IMR-90 (cell line): ENCODE data around the gene RGMA. TPM values are rescaled to one million over a fixed set of nuclear protein-coding genes. Genes with fewer than 3 reads are reported as not detected.
A peak's percentile ranks its signal among the peaks of the same experiment; 100 is the strongest.

ENCODE experiments used
- ATAC-seq: fragments of 200-7000 bp; cut with Tn5 transposase; 2 replicates; pipeline ENCODE4 v1.9.1; 2020; ENCODE audit warnings: low read depth, mild to moderate bottlenecking, moderate library complexity
- BruUV-seq: library from RNA; stranded (reverse); fragments of 400-500 nt; replicated peaks from 2 replicates; lab custom pipeline; 2021; lab: Mats Ljungman, UMichigan
- CTCF ChIA-PET: fragments of 300-600 bp; formaldehyde crosslinking; extraction: SDS; loops from one replicate; lab custom pipeline; 2021; ENCODE audit warnings: antibody characterized with exemption; lab: Yijun Ruan, JAX
- POLR2A ChIA-PET: fragments of 300-600 bp; sonication (Branson Sonifier 250); formaldehyde crosslinking; loops from one replicate; lab custom pipeline; 2022; ENCODE audit warnings: antibody characterized with exemption; ENCODE audit not compliant: unreplicated experiment; lab: Charles Lee
- DNase-seq: peaks from one replicate; pipeline ENCODE4 v3.0.0; 2013
- H2AFZ ChIP-seq: replicated peaks from 2 replicates; pipeline ENCODE3; 2013; ENCODE audit warnings: low read length, mild to moderate bottlenecking; ENCODE audit not compliant: poor library complexity
- H2AK5ac ChIP-seq: 2 replicates; pipeline ENCODE4 v1.6.1; 2013; ENCODE audit warnings: low read depth, low read length, inconsistent platforms
- H2AK9ac ChIP-seq: replicated peaks from 2 replicates; pipeline ENCODE3; 2013; ENCODE audit warnings: mild to moderate bottlenecking, low read depth, low read length, moderate library complexity; ENCODE audit not compliant: poor library complexity
- H2BK120ac ChIP-seq: 2 replicates; pipeline ENCODE4 v1.6.1; 2013; ENCODE audit warnings: low read depth, low read length, inconsistent platforms
- H2BK15ac ChIP-seq: 3 replicates; pipeline ENCODE4 v1.6.1; 2013; ENCODE audit warnings: low read depth, low read length, inconsistent platforms
- H2BK20ac ChIP-seq: 2 replicates; pipeline ENCODE4 v1.6.1; 2013; ENCODE audit warnings: low read depth, mild to moderate bottlenecking, inconsistent platforms, low read length, moderate library complexity
- H2BK5ac ChIP-seq: 2 replicates; pipeline ENCODE4 v1.6.1; 2013; ENCODE audit warnings: mild to moderate bottlenecking, low read depth, low read length, inconsistent platforms; ENCODE audit not compliant: poor library complexity, severe bottlenecking
- H3K14ac ChIP-seq: replicated peaks from 2 replicates; pipeline ENCODE4 v1.6.1; 2013; ENCODE audit warnings: low read depth, low read length, inconsistent platforms
- H3K18ac ChIP-seq: 2 replicates; pipeline ENCODE4 v1.6.1; 2013; ENCODE audit warnings: low read depth, low read length, control low read depth
- H3K23ac ChIP-seq: 2 replicates; pipeline ENCODE4 v1.6.1; 2013; ENCODE audit warnings: low read depth, low read length, inconsistent platforms
- H3K27ac ChIP-seq: 2 replicates; pipeline ENCODE4 v1.5.1; 2013; ENCODE audit warnings: mild to moderate bottlenecking, control low read depth, low read length; ENCODE audit not compliant: insufficient read depth
- H3K27me3 ChIP-seq: 2 replicates; pipeline ENCODE4 v1.6.1; 2013; ENCODE audit warnings: low read length; ENCODE audit not compliant: control insufficient read depth, insufficient read depth
- H3K36me3 ChIP-seq: 2 replicates; pipeline ENCODE4 v1.6.1; 2013; ENCODE audit warnings: low read length, mixed read lengths; ENCODE audit not compliant: control insufficient read depth, insufficient read depth
- H3K4ac ChIP-seq: 2 replicates; pipeline ENCODE4 v1.6.1; 2013; ENCODE audit warnings: low read depth, low read length, inconsistent platforms
- H3K4me1 ChIP-seq: 2 replicates; pipeline ENCODE4 v1.6.1; 2013; ENCODE audit warnings: low read length, mixed read lengths; ENCODE audit not compliant: control insufficient read depth, insufficient read depth
- H3K4me2 ChIP-seq: 2 replicates; pipeline ENCODE4 v1.6.1; 2013; ENCODE audit warnings: low read depth, mild to moderate bottlenecking, control low read depth, low read length, moderate library complexity
- H3K4me3 ChIP-seq: 2 replicates; pipeline ENCODE4 v1.5.1; 2013; ENCODE audit warnings: low read depth, mild to moderate bottlenecking, control low read depth, low read length, moderate library complexity; ENCODE audit not compliant: insufficient read depth
- H3K56ac ChIP-seq: 2 replicates; pipeline ENCODE4 v1.6.1; 2013; ENCODE audit warnings: low read length, inconsistent platforms; ENCODE audit not compliant: insufficient read depth; ENCODE audit errors: extremely low read depth
- H3K79me1 ChIP-seq, 2 experiments: 2 replicates each; pipeline ENCODE4 v1.6.1; 2013; ENCODE audit warnings: low read length in 2 of 2, inconsistent platforms in 1 of 2, low read depth in 1 of 2
- H3K9ac ChIP-seq: 2 replicates; pipeline ENCODE4 v1.6.1; 2013; ENCODE audit warnings: low read depth, low read length, control low read depth
- H3K9me1 ChIP-seq: 2 replicates; pipeline ENCODE4 v1.6.1; 2013; ENCODE audit warnings: low read length, inconsistent platforms; ENCODE audit not compliant: insufficient read depth
- H3K9me3 ChIP-seq: 2 replicates; pipeline ENCODE4 v1.6.1; 2013; ENCODE audit warnings: low read length; ENCODE audit not compliant: control insufficient read depth, insufficient read depth
- H4K20me1 ChIP-seq: 2 replicates; pipeline ENCODE4 v1.6.1; 2013; ENCODE audit warnings: low read length, inconsistent platforms; ENCODE audit not compliant: insufficient read depth
- H4K5ac ChIP-seq: 2 replicates; pipeline ENCODE4 v1.6.1; 2013; ENCODE audit warnings: mild to moderate bottlenecking, low read depth, low read length, control low read depth
- H4K8ac ChIP-seq, 2 experiments: 2 replicates each; pipeline ENCODE4 v1.6.1; 2013; ENCODE audit warnings: low read depth in 2 of 2, low read length in 2 of 2, control low read depth in 1 of 2, inconsistent platforms in 1 of 2
- H4K91ac ChIP-seq: 2 replicates; pipeline ENCODE4 v1.6.1; 2013; ENCODE audit warnings: low read depth, low read length, inconsistent platforms; ENCODE audit not compliant: insufficient read depth
- BHLHE40 ChIP-seq: fragments of 150-350 bp; IDR thresholded peaks from 2 replicates; pipeline ENCODE4 v1.6.1; 2016; ENCODE audit warnings: mild to moderate bottlenecking, low read depth, low read length
- CEBPB ChIP-seq: IDR thresholded peaks from 2 replicates; pipeline ENCODE4 v1.6.1; 2012; ENCODE audit warnings: low read depth, low read length, improper control_type of control experiment
- CHD1 ChIP-seq: IDR thresholded peaks from 2 replicates; pipeline ENCODE4 v1.6.1; 2012; ENCODE audit warnings: low read depth, low read length, improper control_type of control experiment
- CTCF ChIP-seq: conservative IDR thresholded peaks from 2 replicates; pipeline ENCODE4 v1.5.1; 2012; ENCODE audit warnings: mild to moderate bottlenecking, low read depth, low read length, improper control_type of control experiment
- ELK1 ChIP-seq: fragments of 150-350 bp; IDR thresholded peaks from 2 replicates; pipeline ENCODE4 v1.6.1; 2016; ENCODE audit warnings: low read depth, mild to moderate bottlenecking, low read length, moderate library complexity, borderline replicate concordance
- FOS ChIP-seq: fragments of 150-350 bp; IDR thresholded peaks from 2 replicates; pipeline ENCODE4 v1.6.1; 2016; ENCODE audit warnings: low read depth, low read length
- MAFK ChIP-seq: IDR thresholded peaks from 2 replicates; pipeline ENCODE4 v1.6.1; 2012; ENCODE audit warnings: low read depth, low read length, improper control_type of control experiment
- MAZ ChIP-seq: IDR thresholded peaks from 2 replicates; pipeline ENCODE4 v1.6.1; 2012; ENCODE audit warnings: low read depth, mild to moderate bottlenecking, low read length, improper control_type of control experiment, moderate library complexity, borderline replicate concordance
- MXI1 ChIP-seq: IDR thresholded peaks from 2 replicates; pipeline ENCODE4 v1.6.1; 2012; ENCODE audit warnings: low read depth, mild to moderate bottlenecking, low read length, moderate library complexity, borderline replicate concordance
- NFE2L2 ChIP-seq: fragments of 150-350 bp; IDR thresholded peaks from 2 replicates; pipeline ENCODE4 v1.6.1; 2016; ENCODE audit warnings: low read depth, mild to moderate bottlenecking, low read length
- POLR2A ChIP-seq: IDR thresholded peaks from 2 replicates; pipeline ENCODE4 v1.6.1; 2012; ENCODE audit warnings: mild to moderate bottlenecking, low read depth, low read length
- RAD21 ChIP-seq: IDR thresholded peaks from 2 replicates; pipeline ENCODE4 v1.6.1; 2012; ENCODE audit warnings: low read length, improper control_type of control experiment
- RCOR1 ChIP-seq: IDR thresholded peaks from 2 replicates; pipeline ENCODE4 v1.6.1; 2012; ENCODE audit warnings: mild to moderate bottlenecking, low read length, improper control_type of control experiment; ENCODE audit not compliant: insufficient replicate concordance
- RFX5 ChIP-seq: IDR thresholded peaks from 2 replicates; pipeline ENCODE4 v1.8.0; 2012; ENCODE audit warnings: low read depth, mild to moderate bottlenecking, low read length, moderate library complexity
- SMC3 ChIP-seq: fragments of 150-350 bp; IDR thresholded peaks from 2 replicates; pipeline ENCODE4 v1.6.1; 2016; ENCODE audit warnings: low read depth, mild to moderate bottlenecking, antibody characterized with exemption, low read length, moderate library complexity
- USF2 ChIP-seq: fragments of 150-350 bp; IDR thresholded peaks from 2 replicates; pipeline ENCODE4 v1.6.1; 2017; ENCODE audit warnings: mild to moderate bottlenecking, antibody characterized with exemption, low read length, low read depth
- WGBS, 2 experiments: methylation state at CpG; one replicate each; pipeline versions ENCODE4 v1.1.5 to v1.1.7; 2013; ENCODE audit warnings: missing lambda C conversion rate in 2 of 2; ENCODE audit not compliant: insufficient read length in 1 of 2; ENCODE audit errors: extremely low coverage in 2 of 2; 5-methylcytosine and 5-hydroxymethylcytosine counted together
- dilution Hi-C: fragments of 300-500 bp; cut with HindIII; formaldehyde crosslinking; loops from one replicate; pipeline ENCODE4 v1.14.3; 2018; ENCODE audit warnings: low sequenced_read_pairs; ENCODE audit not compliant: unreplicated experiment
- in situ Hi-C: fragments of 300-500 bp; cut with MboI; formaldehyde crosslinking; loops from 3 replicates; pipeline ENCODE4 v1.14.3; 2019; ENCODE audit warnings: low sequenced_read_pairs, inconsistent platforms, mixed read lengths
- intact Hi-C: fragments of 100-400 bp; cut with micrococcal nuclease; formaldehyde crosslinking; loops from 2 replicates; pipeline ENCODE4 v1.10.0; 2022
- polyA plus RNA-seq, 3 experiments: library from polyadenylated mRNA; depleted of rRNA; stranded (reverse); fragments of >200 nt; gene quantifications; 2 replicates each; pipeline ENCODE4 v1.2.3, GENCODE V29; 2012; ENCODE audit warnings: low replicate concordance in 1 of 3
- total RNA-seq: library from RNA; depleted of rRNA; stranded (reverse); fragments of >200 nt; gene quantifications from 2 replicates; pipeline ENCODE4 v1.2.3, GENCODE V29; 2012

The RGMA gene
- total and polyA plus RNA-seq, 2 of the 4 experiments (the other 2 are of a cell fraction) = 0.18 to 0.26 TPM

GRCh38 chr15:93031103-93031464, 57.9 kb downstream of the RGMA start:
- peak overlapping the region; percentile 63 for H2AK9ac ChIP-seq
- no peak overlapping the region for H3K14ac ChIP-seq
- H2BK5ac ChIP-seq = no peak overlapping the region
- H4K20me1 ChIP-seq = peaks cover 28% of the 10 kb centered on the region
- H3K36me3 ChIP-seq = peaks cover 15% of the 10 kb centered on the region
- H4K8ac ChIP-seq = no peak overlapping the region
- no peaks in the 10 kb centered on the region for H3K27me3 ChIP-seq
- H2BK20ac ChIP-seq = no peak overlapping the region
- H3K9me3 ChIP-seq = no peaks in the 10 kb centered on the region
- intact Hi-C loops (loop anchor here (2.0 to 10.0 kb wide), 2 partner anchors 42 to 964 kb away; no protein-coding TSS in a partner anchor), dilution Hi-C loops (no loop called here), in situ Hi-C loops (loop anchor here (5.0 to 10.0 kb wide), 3 partner anchors 964 to 1294 kb away; no protein-coding TSS in a partner anchor)
- no peak overlapping the region for H3K4me3 ChIP-seq
- POLR2A ChIA-PET = no interaction called here
- no peak overlapping the region for H3K23ac ChIP-seq
- no peak for TF ChIP-seq ELK1
- no peak for TF ChIP-seq CEBPB
- TF ChIP-seq FOS = no peak
- TF ChIP-seq CHD1 = no peak
- TF ChIP-seq SMC3 = no peak
- TF ChIP-seq MAZ = no peak
- no peak for TF ChIP-seq CTCF
- no peak for TF ChIP-seq RAD21
- no peak for TF ChIP-seq MXI1
- TF ChIP-seq POLR2A = no peak
- no peak for TF ChIP-seq MAFK
- no peak for TF ChIP-seq BHLHE40
- TF ChIP-seq NFE2L2 = no peak
- TF ChIP-seq RCOR1 = no peak
- TF ChIP-seq RFX5 = no peak
- no peak for TF ChIP-seq USF2
- CTCF ChIA-PET = interaction anchor here (1.1 to 1.7 kb wide), 2 partner anchors 1086 to 1088 kb away, joined by 3 to 5 read pairs; no protein-coding TSS in a partner anchor
- no peak overlapping the region for H3K4me2 ChIP-seq
- peaks cover 3% of the 10 kb centered on the region; the same call in 1 of the 2 replicates for H3K9me1 ChIP-seq
- no peak overlapping the region for H3K56ac ChIP-seq
- no peak overlapping the region for H4K5ac ChIP-seq
- DNase-seq (no peak), ATAC-seq (no peak)
- WGBS, 2 experiments = 88% methylated on average over 1 of the region's 9 CpGs; no CpG with 5 or more reads in 1 of the 2 experiments
- H2BK120ac ChIP-seq = no peak overlapping the region
- H4K91ac ChIP-seq = no peak overlapping the region
- no TSS peak for BruUV-seq
- H3K4ac ChIP-seq = no peak overlapping the region
- H2AFZ ChIP-seq = no peak overlapping the region
- H3K79me1 ChIP-seq = peaks cover 11 to 13% of the 10 kb centered on the region in 2 experiments
- H3K27ac ChIP-seq = no peak overlapping the region
- H3K9ac ChIP-seq = no peak overlapping the region
- H2AK5ac ChIP-seq = no peak overlapping the region
- no peak overlapping the region for H3K18ac ChIP-seq
- no peak overlapping the region for H2BK15ac ChIP-seq
- H3K4me1 ChIP-seq = peaks cover 22% of the 10 kb centered on the region
